Stimulated activated CD8-positive, alpha-beta memory T cell treated with anti-CD3 and anti-CD28 coated beads, Interleukin-15, amount 100 ng/mL, for 1 hour (primary cell): ENCODE measurements around the gene TRIM65.
"Not testable (repeated sequence)": the region's sequence is repeated elsewhere in the genome, so short reads cannot be mapped to it uniquely, and the experiment has no call there.

Experiments used
- DNase-seq: peaks from one replicate; pipeline ENCODE4 v3.0.0-alpha.2; 2020; ENCODE audit warnings: low read depth

The TRIM65 gene

DNA sequence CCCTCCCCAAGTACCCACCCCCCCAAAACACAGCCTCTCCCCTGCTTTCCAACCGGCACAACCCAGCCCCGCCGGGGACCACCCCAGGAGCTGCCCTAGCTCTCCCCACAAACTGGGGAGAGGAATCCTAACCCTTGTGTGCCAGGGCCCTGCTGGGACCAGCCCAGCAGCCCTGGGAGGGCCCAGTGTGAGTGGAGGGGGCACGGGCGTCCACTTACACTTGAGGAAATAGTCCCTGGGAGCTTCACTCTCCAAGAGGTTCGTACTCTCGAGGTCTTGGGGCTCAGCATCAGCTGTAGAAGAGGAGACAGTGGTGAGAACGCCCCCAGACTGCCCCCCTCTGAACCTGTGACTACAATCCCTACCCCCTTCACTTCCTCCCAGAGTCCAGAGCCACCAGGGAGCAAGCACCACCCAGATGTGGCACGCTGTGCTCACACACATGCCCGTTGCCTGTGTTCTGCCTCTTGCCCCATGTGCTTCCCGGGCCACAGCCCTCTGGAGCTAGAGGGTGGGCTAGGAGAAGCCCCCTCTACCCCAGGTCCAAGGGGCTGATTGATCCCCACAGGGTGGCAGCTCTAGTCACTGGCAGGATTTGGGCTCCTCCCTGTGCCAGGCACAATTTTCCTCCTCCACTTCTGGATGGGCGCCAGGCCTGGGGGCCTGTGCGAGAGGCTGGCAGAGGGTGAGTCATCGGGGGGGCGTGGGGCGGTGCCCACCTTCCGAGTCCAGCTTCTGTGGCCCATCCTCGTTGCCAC, 21.4 kb downstream of the TRIM65 start:
- no peak for DNase-seq

DNA sequence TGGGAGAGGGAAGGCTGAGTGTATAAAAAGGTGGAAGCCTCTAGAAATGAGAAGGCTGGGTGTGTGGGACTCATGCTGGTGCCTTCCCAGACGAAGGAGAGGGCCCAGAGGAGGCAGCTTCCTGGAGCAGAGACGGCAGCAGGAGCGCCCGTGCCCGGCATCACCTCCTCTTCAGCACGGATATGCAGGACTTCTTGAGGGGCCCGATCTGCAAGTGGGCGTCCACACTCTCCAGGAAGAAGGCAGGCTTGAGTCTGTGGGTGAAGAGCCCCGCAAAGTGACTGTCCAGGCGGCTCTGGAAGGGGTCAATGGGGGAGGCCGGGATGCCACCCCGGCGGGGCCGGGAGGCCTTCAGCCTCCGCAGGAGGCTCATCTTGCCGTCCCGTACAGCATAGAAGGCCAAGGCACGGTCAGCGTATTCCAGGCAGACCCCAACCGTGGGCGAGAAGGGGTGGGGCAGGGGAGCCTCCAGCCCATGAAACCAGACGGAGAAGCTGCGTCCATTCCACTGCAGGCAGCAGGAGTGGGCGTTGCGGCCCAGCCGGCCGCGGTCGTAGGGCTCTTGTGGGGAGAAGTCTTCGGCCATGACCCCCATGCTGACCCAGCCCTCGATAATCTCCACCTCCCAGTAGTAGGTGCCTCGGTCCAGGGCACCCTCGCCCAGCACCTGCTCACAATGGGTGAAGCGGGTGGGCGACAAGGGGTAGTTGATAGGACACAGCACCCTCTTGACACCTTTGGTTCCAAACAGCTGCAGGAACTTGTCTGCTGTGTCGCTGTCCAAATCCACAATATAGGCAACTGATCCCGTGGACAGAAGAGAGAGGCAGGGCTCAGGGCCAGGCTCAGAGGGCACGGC, 22.2 kb downstream of the TRIM65 start:
- no peak for DNase-seq

DNA sequence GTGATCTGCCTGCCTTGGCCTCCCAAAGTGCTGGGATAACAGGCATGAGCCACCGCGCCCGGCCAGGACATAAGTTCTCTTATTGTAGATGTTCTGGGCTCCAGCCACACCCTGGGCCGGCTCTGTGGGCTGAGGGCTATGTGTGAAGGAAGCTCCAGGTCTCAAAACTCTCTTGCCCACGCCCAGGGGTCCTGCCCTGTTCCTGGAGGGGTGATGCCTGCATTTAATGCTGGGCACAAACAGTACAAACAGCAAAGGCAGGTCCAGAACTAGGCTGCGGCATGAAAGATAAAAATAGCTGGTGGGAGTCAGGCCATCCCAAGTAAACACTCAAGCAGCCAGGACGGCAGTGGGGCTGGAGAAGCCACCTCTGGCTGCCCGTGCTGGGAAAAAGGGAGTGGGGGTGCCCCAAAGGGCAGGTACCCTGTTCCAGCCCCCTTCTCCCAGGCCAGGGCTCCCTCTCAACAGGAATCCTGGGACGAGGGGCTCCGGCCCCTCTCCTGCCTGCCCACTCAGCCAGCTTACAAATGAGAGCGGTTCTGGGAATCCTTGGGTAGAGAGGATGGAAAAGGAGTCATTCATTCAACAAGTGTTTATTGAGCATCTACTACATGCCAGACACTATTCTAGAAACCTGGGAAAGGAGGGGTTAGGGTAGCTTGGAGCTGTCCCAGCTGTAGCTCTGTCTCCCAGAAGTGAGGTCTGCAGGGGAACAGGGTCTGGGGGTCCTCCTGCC, 23.0 kb downstream of the TRIM65 start:
- DNase-seq, result no peak

DNA sequence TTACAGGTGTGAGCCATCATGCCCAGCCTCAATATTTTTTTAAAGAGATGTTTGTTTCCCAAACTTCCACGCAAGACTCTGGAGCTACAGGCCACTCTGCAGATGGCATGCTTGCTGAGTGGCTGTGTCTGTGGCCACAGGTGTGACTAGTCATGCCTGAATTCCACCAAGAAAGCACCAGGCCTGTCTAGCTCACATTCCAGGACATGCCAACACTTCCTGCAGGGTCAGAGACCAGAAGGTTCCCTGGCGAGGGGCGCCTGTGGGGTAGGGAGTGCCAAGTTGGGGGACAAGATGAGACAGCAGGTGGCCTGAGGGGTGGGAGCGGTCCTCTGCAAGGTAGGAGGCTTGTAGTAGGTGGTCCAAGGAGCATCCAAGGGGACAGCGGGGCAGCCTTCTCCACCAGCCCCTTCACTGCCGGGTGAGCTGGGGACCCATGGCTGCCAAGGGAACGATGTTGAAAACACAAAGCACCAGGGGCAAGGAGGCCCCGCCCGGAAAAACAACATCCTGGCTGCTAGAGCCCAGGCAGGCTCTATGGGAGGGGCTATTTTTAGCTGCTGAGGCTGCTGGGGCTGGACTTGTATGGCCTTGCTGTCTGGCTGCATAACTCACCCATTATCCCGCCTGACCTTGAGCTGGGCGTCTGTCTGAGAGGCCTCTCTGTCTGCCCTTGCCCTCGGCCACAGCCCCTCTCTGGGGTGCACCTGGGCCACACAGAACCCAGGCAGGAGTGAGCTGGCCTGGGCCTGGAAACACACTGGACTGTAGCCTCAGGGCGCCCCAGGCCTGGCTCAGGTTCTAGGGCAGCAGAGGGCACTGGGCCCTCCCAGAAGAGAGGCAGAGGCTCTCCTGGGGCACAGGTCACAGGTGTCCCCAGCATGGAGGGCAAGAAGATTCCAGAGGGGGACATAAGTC, 24.1 kb downstream of the TRIM65 start:
- DNase-seq, result no peak

DNA sequence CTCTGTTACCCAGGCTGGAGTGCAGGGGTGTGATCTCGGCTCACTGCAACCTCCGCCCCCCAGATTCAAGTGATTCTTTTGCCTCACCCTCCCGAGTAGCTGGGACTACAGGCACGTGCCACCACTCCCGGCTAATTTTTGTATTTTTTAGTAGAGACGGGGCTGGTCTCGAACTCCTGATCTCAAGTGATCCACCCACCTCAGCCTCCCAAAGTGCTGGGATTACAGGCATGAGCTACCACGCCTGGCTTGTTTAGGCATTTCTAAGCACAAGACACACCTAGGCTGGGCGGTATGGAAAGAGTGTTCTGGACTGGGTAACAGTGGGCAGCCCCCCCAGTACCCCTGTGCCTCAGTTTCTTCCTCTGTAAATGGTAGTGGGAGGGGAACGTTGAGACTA, 26.5 kb downstream of the TRIM65 start:
- not testable (repeated sequence) for DNase-seq

DNA sequence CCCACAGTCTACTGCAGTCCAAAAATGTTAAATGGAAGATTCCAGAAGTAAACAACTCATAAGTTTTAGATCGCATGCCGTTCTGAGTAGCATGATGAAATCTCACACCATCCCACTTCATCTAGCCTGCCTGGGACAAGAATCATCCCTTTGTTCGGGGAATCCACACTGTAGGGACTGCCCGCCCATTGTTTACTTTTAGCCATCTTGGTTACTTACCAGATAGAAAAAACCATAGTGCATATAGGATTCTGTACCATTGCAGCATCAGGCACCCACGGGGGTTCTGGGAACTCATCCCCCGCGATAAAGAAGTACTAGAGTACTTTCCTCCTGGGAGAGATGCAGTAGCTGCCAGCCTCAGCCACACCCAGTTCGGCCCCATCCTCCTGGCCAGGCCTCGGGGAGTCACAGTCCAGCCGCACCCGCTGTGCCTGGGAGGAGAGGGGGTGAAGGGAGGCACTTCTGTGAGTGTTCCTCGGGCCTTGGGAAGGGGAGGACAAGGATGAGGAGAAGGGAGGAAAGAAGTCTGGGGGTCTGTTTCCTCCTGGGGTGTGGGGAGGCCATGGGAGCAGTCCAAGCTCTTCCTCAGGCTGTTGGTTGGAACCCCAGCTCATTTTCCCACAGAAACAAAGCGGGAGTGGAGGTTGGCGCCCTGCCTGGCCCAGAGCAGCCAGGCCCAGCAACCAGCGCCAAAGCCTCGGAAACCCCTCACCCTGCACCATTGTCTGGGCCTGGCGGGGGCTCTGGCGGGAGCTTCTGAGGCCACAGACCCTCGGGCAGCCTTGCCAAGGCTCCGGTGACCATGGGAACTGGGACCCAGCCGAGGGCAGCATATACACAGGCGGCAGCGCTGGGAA, 27.2 kb downstream of the TRIM65 start:
- no peak for DNase-seq

DNA sequence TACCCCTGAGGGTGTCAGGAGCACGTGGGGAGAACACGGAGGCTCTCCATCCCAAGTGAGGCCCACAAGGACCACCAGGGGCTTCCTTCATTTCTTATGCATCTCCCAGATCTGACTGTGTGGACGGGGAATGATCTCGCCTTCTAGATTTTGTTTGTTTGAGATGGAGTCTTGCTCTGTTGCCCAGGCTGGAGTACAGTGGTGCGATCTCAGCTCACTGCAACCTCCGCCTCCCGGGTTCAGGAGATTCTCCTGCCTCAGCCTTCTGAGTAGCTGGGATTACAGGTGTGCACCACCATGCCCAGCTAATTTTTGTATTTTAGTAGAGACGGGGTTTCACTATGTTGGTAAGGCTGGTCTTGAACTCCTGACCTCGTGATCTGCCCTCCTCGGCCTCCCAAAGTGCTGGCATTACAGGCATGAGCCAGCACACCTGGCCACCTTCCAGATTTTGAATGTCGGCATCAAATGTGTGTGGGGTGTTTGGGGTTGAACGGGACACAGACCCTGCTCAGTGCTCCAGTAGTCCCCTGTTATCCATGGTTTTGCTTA, 27.9 kb downstream of the TRIM65 start:
- DNase-seq, result not testable (repeated sequence)

DNA sequence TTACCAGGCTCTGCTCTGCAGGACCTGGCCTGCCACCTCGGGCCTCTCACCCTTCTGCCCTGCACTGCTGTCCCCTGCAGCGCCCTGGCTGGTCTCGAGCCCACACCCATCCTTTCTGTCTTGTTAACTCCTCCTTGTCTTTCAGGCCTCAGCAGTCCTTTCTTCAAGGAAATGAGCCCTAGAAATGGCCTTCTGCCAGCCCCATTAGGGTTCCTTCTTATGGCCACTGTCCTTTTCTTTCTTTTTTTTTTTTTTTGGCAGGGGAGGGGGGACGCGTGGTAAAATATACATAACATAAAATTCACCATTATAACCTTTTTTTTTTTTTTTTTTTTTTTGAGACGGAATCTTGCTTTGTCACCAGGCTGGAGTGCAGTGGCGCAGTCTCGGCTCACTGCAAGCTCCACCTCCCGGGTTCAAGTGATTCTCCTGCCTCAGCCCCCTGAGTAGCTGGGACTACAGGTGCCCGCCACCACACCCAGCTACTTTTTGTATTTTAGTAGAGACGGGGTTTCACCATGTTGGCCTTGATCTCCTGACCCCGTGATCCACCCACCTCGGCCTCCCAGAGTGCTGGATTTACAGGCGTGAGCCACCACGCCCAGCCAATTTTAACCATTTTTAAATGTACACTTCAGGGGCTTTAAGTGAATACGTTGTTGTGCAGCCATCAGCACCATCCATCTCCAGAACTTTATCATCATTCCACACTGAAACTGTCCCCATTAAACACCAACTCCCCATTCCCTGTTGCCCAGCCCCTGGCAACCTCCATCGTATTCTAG, 31.2 kb downstream of the TRIM65 start:
- not testable (repeated sequence) for DNase-seq

DNA sequence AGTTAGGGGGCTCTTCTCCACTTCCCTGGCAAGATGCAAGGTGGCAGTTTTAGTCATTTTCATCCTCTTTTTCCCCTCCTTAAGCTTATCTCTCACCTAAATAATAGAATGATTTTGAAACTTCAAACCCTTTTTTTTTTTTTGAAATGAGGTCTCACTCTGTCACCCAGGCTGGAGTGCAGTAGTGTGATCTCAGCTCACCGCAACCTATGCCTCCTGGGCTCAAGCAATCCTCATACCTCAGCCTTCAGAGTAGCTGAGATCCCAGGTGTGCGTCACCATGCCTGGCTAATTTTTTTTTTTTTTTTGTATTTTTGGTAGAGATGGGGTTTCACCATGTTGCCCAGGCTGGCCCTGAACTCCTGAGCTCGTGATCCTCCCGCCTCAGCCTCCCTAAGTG, 31.9 kb downstream of the TRIM65 start:
- not testable (repeated sequence) for DNase-seq

DNA sequence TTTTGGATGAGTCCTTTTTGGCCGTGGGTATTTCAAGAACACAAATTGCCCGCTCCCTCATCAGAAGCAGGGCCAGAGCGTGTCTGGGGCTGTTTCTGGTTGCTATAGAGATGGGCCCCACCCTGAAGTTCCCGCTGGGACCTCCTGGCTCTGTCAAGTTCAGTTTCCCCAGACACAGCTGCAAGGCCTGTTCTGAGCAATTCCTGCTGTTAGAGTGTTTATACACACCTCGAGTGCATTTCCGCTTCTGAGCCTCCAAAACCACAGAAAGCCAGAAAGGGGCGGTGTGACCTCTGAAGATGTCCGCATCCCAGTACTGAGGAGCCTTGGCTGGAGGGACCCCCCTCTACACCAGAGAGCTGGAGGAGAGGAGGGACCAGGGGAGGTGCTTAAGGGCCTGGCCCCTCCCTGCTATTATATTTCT, 32.3 kb downstream of the TRIM65 start:
- no peak for DNase-seq

DNA sequence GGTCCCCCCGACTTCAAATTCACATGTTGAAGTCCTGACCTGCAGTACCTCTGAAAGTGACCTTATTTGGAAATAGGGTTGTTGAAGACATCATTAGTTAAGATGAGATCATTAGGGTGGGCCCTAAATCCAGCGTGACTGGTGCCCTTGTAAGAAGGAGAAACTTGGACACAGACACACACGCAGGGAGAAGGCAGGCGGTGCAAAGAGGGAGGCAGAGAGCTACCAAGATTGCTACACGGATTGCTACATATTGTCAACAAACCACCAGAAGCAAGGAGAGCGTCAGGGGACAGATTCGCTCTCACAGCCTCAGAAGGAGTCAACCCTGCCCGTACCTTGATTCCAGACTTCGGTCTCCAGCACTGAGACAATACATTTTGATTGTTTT, 34.8 kb downstream of the TRIM65 start:
- DNase-seq, result no peak

DNA sequence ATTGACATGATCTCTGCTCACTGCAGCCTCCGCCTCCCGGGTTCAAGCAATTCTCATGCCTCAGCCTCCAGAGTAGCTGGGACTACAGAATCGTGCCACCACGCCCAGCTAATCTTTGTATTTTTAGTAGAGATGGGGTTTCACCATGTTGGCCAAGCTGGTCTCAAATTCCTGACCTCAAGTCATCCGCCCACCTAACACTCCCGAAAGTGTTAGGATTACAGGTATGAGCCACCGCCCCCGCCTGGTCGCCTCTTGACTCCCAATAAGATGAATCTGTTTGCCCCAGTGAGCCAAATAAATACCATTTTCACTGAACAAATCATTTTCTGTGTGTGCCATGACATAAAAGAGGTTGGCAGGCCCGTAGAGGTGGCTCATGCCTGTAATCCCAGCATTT, 37.4 kb downstream of the TRIM65 start:
- DNase-seq, result not testable (repeated sequence)

DNA sequence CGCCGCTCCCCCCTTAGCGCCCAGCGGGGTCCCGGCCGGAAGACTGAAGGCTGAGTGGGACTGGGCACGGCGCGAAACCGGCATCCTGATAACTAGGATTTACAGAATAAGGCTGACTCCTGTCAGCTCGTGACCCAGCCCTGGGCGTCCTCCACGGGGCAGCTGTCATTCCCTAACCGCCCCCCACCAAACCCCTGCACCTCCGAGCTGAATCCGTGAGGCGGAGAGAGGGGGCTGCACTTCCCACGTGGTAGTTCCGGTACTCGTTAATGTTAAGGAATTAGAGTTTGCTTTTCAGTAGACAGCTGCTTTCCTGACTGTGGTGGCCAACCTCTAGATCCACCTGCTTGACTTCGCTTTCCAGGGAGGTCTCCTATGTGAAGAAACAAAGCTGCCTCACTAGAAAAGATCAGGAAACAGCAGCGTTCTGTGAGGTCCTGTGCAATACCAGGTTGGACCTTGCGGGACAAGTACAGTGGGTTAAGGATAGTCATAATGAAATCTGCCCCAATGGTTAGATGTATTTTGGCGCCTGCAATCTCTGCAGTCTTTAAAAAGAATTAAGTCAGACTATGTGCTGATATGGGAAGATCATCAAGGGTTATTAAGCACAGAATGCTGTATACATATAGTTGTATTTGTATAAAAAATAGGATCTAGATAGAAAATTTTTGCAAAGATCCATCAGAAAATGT, 40.5 kb downstream of the TRIM65 start:
- DNase-seq, result no peak

DNA sequence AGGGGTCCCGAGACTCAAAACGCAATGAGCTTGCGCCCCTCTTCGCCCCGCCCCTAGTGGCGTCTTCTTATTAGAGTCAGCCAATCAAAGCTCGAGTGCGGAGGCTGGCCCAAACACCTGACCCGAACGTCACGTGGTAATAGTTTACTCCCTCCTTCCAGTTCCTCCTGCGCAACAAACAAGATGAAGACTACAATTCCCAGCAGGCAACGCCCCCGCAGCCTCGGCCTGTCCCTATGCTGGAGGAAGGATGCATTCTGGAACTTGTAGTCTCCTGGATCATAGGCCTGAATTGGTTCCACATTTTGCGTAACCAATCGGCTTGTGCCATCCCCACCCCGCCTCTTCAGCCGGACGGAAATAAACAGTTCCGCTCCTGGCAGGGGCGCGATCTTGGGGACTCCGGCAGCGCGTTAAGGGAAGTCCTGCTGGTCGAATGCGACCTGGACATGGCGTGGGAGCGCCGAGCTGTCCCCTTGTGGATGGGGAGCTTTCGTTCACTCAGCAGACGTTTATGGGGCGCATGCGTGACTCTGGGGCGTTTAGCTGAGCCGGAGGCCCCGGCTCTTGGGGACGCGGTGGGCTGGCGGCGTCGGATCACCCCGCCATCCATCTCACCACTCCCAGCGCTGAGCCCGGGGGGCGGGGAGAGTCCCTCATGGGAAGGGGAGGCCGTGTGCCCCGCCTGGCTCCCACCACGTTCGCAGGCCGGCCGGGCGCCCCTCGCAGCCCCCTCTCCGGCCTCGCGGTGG, 41.3 kb downstream of the TRIM65 start, which contains the start of gene WBP2:
Gene WBP2, minus strand, starts transcription at position 26 of the 752 bp plus-strand sequence. CDS start 38 bp downstream, outside the sequence.
- DNase-seq, result peak; percentile 90

DNA sequence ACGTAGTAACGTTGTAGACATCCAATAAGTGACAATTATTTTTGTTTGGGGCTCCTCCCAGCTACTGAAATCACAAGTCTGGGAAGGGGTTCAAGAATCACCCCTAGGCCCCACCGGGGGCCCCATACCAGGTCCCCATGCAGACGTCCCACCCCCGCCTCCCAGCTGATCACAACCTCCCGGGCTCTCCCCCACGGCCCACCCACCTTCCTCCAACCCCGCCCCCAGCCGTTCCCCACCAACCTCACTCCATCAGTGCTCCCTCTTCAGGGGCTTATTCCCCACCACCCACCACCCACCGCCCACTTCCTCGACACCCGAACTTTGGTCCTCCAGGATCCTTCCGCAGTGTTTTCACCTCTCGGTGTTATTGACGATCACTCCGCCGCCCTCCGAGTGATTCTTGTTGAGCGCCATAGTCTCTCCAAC, 41.9 kb downstream of the TRIM65 start:
- DNase-seq, result no peak

DNA sequence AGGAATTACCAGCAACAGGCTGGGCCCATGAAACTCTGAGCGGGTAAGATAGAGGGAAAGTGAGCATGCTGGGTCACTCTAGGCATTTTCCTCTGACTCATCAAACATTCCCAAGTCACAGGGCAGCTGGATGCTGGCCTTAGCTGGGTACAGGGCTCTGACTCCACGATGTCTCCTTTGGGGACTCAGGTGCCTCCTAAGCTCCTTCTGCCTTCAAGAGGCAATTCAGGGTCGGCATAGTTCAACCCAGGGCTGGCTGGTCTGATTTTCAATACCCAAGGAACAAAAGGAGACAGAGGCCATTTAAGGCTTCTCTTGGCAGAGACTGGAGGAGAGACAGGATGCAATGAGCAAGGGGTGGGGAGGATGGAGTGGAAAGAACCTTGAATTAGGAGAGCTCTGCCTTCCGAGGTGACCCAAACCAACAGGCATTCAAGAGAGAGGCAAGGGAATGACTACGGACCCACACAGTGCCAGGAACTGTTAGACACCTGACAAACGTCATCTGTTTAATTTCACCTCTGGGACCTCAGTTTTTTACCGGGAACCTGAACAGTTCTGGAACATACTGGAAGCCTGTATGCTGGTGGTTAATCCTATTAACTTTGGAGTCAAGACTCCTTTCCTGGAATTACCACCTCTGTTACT, 42.5 kb downstream of the TRIM65 start:
- DNase-seq, result no peak

DNA sequence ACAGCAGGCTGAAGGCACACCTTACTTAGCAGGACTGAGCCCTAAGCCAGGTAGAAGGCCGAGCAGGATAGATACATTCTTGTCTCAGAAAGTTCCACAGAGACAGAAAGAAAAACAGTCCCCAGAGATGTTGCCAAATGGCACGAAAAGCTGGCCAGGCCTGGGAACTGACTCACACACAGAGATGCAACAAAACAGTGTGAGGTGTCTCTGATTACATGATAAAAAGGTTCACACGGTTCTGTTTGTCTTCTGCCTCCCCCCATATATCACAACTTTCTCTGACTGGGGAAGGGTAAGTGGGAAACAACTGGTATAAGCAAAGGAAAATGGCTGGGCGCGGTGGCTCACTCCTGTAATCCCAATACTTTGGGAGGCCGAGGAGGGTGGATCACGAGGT, 43.3 kb downstream of the TRIM65 start:
- no peak for DNase-seq

DNA sequence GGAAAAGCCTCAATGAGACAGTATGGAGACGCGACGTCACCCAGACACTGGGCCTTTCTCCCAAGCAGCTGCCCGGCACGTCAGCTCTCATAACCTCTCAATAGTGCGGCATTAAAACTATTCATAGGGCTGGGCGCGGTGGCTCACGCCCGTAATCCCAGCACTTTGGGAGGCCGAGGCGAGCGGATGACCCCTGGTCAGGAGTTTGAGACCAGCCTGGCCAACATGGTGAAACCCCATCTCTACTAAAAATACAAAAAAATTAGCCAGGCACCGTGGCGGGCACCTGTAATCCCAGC, 45.1 kb downstream of the TRIM65 start:
- not testable (repeated sequence) for DNase-seq
